K562 (cell line): ENCODE data around the gene PBX1. TPM values are rescaled to one million over a fixed set of nuclear protein-coding genes. Genes with fewer than 3 reads are reported as not detected.
A peak's percentile ranks its signal among the peaks of the same experiment; 100 is the strongest.

Source experiments
- ATAC-seq: fragments of 200-7000 bp; cut with Tn5 transposase; 3 replicates; pipeline ENCODE4 v1.9.1; 2020; ENCODE audit warnings: moderate library complexity
- BruUV-seq: library from RNA; stranded (reverse); fragments of 400-500 nt; replicated peaks from 2 replicates; lab custom pipeline; 2021; lab: Mats Ljungman, UMichigan
- CTCF ChIA-PET: fragments of 300-600 bp; formaldehyde crosslinking; extraction: SDS; loops from one replicate; lab custom pipeline; 2021; ENCODE audit warnings: low intra/inter-chr PET ratio; lab: Yijun Ruan, JAX
- POLR2A ChIA-PET: fragments of 300-600, 350-650 bp; sonication (Branson Sonifier 250); formaldehyde crosslinking; extraction: SDS; loops from one replicate; lab custom pipeline; 2021; ENCODE audit warnings: antibody characterized with exemption, inconsistent platforms; lab: Yijun Ruan, JAX
- DNase-seq, 4 experiments: peaks; one replicate each; pipeline versions ENCODE4 v3.0.0 to v3.0.0-alpha.2; 2011 to 2018; ENCODE audit warnings: low spot score in 3 of 4, mixed read lengths in 3 of 4; ENCODE audit errors: extremely low read depth in 1 of 4
- FAIRE-seq: peaks from 2 replicates; lab custom pipeline; 2011; peaks lifted over from hg19 to GRCh38; lab: Jason Lieb, UNC
- H2AFZ ChIP-seq: 2 replicates; pipeline ENCODE4 v1.6.0; 2011; ENCODE audit warnings: low read depth, low read length, control low read depth, inconsistent platforms
- H3K27ac ChIP-seq: fragments of 200-600 bp; 3 replicates; pipeline ENCODE4 v1.8.0; 2011; ENCODE audit warnings: low read depth, mild to moderate bottlenecking, control low read depth, inconsistent platforms, low read length, moderate library complexity, mixed read lengths; ENCODE audit errors: extremely low read depth
- H3K27me3 ChIP-seq, 2 experiments: fragments of 300-600 bp in 1 of 2; 2 replicates in 1 of 2; 3 replicates in 1 of 2; pipeline versions ENCODE4 v1.6.0 to v1.8.0; 2011; ENCODE audit warnings: inconsistent platforms in 2 of 2, low read length in 2 of 2, mild to moderate bottlenecking in 1 of 2, mixed read lengths in 1 of 2, moderate library complexity in 1 of 2; ENCODE audit not compliant: control insufficient read depth in 2 of 2, insufficient read depth in 2 of 2
- H3K36me3 ChIP-seq: fragments of 300-600 bp; 3 replicates; pipeline ENCODE4 v1.8.0; 2011; ENCODE audit warnings: mild to moderate bottlenecking, low read length, inconsistent platforms; ENCODE audit not compliant: control insufficient read depth, insufficient read depth
- H3K4me1 ChIP-seq, 2 experiments: fragments of 200-600 bp in 1 of 2; replicated peaks in 1 of 2; 2 replicates in 1 of 2; 3 replicates in 1 of 2; pipeline versions ENCODE4 v1.5.1 to v1.8.0; 2011; ENCODE audit warnings: inconsistent platforms in 2 of 2, low read length in 2 of 2, mild to moderate bottlenecking in 1 of 2, mixed read lengths in 1 of 2, moderate library complexity in 1 of 2; ENCODE audit not compliant: control insufficient read depth in 2 of 2, insufficient read depth in 2 of 2
- H3K4me2 ChIP-seq: 2 replicates; pipeline ENCODE4 v1.6.1; 2011; ENCODE audit warnings: low read length, control low read depth, inconsistent platforms, mixed read lengths; ENCODE audit not compliant: insufficient read depth
- H3K4me3 ChIP-seq: fragments of 200-600 bp; sonication (generic), shearing (Covaris generic); 2 replicates; pipeline ENCODE4 v1.5.1; 2016; ENCODE audit warnings: control low read depth, inconsistent platforms
- H3K79me2 ChIP-seq: fragments of 200-600 bp; 3 replicates; pipeline ENCODE4 v1.8.0; 2011; ENCODE audit warnings: low read length, inconsistent platforms; ENCODE audit not compliant: control insufficient read depth, insufficient read depth
- H3K9ac ChIP-seq, 2 experiments: 2 replicates each; pipeline versions ENCODE4 v1.6.0 to v1.6.1; 2011; ENCODE audit warnings: low read depth in 2 of 2, low read length in 2 of 2, control low read depth in 1 of 2, inconsistent platforms in 1 of 2, mild to moderate bottlenecking in 1 of 2, mixed read lengths in 1 of 2; ENCODE audit not compliant: insufficient read depth in 1 of 2
- H3K9me1 ChIP-seq: one replicate; pipeline ENCODE4 v1.6.0; 2011; ENCODE audit warnings: inconsistent platforms, mild to moderate bottlenecking, low read length, moderate library complexity; ENCODE audit not compliant: control insufficient read depth, insufficient read depth
- H3K9me3 ChIP-seq: replicated peaks from 2 replicates; pipeline ENCODE4 v1.5.1; 2011; ENCODE audit warnings: low read depth, low read length, inconsistent platforms; ENCODE audit not compliant: control insufficient read depth, insufficient read depth
- H4K20me1 ChIP-seq: replicated peaks from 2 replicates; pipeline ENCODE4 v1.6.1; 2011; ENCODE audit warnings: low read length, inconsistent platforms, mixed read lengths; ENCODE audit not compliant: control insufficient read depth, insufficient read depth
- RBFOX2 ChIP-seq: fragments of 200-400 bp; formaldehyde crosslinking; IDR thresholded peaks from 2 replicates; pipeline ENCODE4 v1.6.1; 2017; ENCODE audit warnings: low read depth, mild to moderate bottlenecking, low read length, moderate library complexity
- STAT6 ChIP-seq: sonication (generic); formaldehyde crosslinking; IDR thresholded peaks from 2 replicates; pipeline ENCODE4 v1.8.1; 2023; ENCODE audit warnings: mild to moderate bottlenecking, missing genetic modification reagents
- ZBTB1 ChIP-seq: sonication (generic); formaldehyde crosslinking; IDR thresholded peaks from 2 replicates; pipeline ENCODE4 v1.8.1; 2023; ENCODE audit warnings: missing genetic modification reagents, low read depth, mild to moderate bottlenecking, borderline replicate concordance
- WGBS: fragments of 100-300 bp; shearing (Covaris generic); methylation state at CpG from one replicate; pipeline ENCODE4 v1.1.6; 2016; ENCODE audit warnings: low coverage, mixed read lengths; ENCODE audit not compliant: insufficient coverage; ENCODE audit errors: missing lambda C conversion rate; 5-methylcytosine and 5-hydroxymethylcytosine counted together
- in situ Hi-C: fragments of 300-500 bp; cut with MboI; formaldehyde crosslinking; loops from 4 replicates; pipeline ENCODE4 v1.15.0; 2018; ENCODE audit warnings: inconsistent platforms, mixed read lengths
- intact Hi-C: fragments of 100-400 bp; cut with micrococcal nuclease; formaldehyde crosslinking; loops from 2 replicates; pipeline ENCODE4 v1.14.2; 2022
- polyA plus RNA-seq, 8 experiments: library from polyadenylated mRNA; depleted of rRNA in 4 of 8; stranded (reverse) in 5 of 8; unstranded in 3 of 8; fragments of >200 nt; fragmentation: Nextera tagmentation in 2 of 8; fragmentation: Illumina TruSeq in 1 of 8; extraction: Ambion mirVana in 2 of 8; extraction: Trizol in 1 of 8; gene quantifications; 2 replicates each; pipeline versions ENCODE4 v1.2.1 to v1.2.3, GENCODE V29; 2011 to 2014; ENCODE audit warnings: inconsistent platforms in 1 of 8, missing spikeins in 1 of 8
- total RNA-seq, 7 experiments: library from RNA; depleted of rRNA in 6 of 7; stranded (reverse); fragments of >200 nt in 6 of 7; fragmentation: Illumina TruSeq in 2 of 7; extraction: Trizol in 2 of 7; gene quantifications; 2 replicates each; pipeline versions ENCODE4 v1.2.1 to v1.2.3, GENCODE V29; 2011 to 2021; ENCODE audit warnings: low replicate concordance in 1 of 7

The PBX1 gene
- total and polyA plus RNA-seq, 9 of the 15 experiments (the other 6 are each of a cell fraction or from before 2014, with no cell fraction given): 0.03 to 0.62 (median 0.17) TPM

DNA sequence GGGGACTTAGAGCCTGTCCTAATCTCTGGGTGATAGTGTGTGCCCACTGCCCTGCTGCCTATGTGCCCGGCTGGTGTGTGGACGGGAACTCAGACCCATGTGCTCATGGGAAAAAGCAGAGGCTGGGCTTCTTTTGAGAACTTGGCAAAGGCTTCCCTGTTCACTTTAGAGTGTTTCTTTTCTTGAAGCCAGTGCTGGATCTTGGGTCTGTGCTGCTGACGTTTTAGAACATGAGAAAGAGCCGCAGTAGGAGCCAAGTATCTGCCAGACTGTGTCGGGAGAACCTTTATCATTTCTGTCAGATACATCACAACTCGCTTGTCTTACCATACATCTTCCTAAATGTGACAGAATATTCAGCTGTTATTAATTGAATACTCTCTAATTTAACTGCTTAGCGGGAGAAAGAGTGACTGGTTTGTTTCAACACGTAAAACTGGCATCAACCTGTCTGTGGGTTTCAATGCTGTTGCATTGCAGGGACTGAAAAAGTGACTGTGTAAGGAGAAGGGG, 195.2 kb downstream of the PBX1 start:
- no peaks in the 10 kb centered on the region for H3K9me1 ChIP-seq
- no peaks in the 10 kb centered on the region; a peak in 2 of 5 replicates for H3K4me1 ChIP-seq
- H3K9me3 ChIP-seq: no peaks in the 10 kb centered on the region
- no peak overlapping the region; the same call in 1 of the 2 replicates for H3K4me2 ChIP-seq
- no peaks in the 10 kb centered on the region for H3K79me2 ChIP-seq
- H2AFZ ChIP-seq: peak overlapping the region; percentile 52; the same call in 1 of the 2 replicates
- intact Hi-C loops: no loop called here
- no peaks in the 10 kb centered on the region for H4K20me1 ChIP-seq
- H3K4me3 ChIP-seq: no peak overlapping the region
- DNase-seq (no peak), FAIRE-seq (no peak), ATAC-seq (peak; percentile 17; the same call in 1 of the 3 replicates)
- H3K27ac ChIP-seq: no peak overlapping the region
- ChIA-PET POLR2A (no interaction called here), CTCF (no interaction called here)
- BruUV-seq: no TSS peak
- no peak for TF ChIP-seq ZBTB1 (CRISPR knock-in tag)
- TF ChIP-seq STAT6 (CRISPR knock-in tag): no peak
- no peak for TF ChIP-seq RBFOX2
- no peaks in the 10 kb centered on the region for H3K27me3 ChIP-seq
- no peaks in the 10 kb centered on the region for H3K36me3 ChIP-seq
- peak overlapping the region; percentile 6 to 39; a peak in 1 of 4 replicates for H3K9ac ChIP-seq
- in situ Hi-C loops: no loop called here
- 12% methylated on average over 8 of the region's 8 CpGs for WGBS
